GM23248 (cell line): Measurements from ENCODE around the gene FRY.

ENCODE experiments used
- EZH2 ChIP-seq: fragments of 200-600 bp; sonication (generic); IDR thresholded peaks from 2 replicates; pipeline ENCODE4 v1.6.1; 2018; ENCODE audit warnings: antibody characterized with exemption, mild to moderate bottlenecking; ENCODE audit not compliant: insufficient read depth, poor library complexity, severe bottlenecking
- EZH2phosphoT487 ChIP-seq: fragments of 200-600 bp; sonication (generic); IDR thresholded peaks from 2 replicates; pipeline ENCODE4 v1.6.1; 2018; ENCODE audit warnings: antibody characterized with exemption, moderate library complexity, mild to moderate bottlenecking, low read depth; ENCODE audit not compliant: insufficient read depth

GRCh38 chr13:32254916-32255723 lies 223.5 kb downstream of the FRY start:
- TF ChIP-seq EZH2phosphoT487 (no peak), EZH2 (no peak)
